ENCODE data around the gene MYH3.
A peak's percentile ranks its signal among the peaks of the same experiment; 100 is the strongest.
"Not testable (repeated sequence)": the region's sequence is repeated elsewhere in the genome, so short reads cannot be mapped to it uniquely, and the experiment has no call there.

MYH3 gene
- total RNA-seq, result 7.9 to 24.5 (median 14.1) reads per million in 9 experiments

DNA sequence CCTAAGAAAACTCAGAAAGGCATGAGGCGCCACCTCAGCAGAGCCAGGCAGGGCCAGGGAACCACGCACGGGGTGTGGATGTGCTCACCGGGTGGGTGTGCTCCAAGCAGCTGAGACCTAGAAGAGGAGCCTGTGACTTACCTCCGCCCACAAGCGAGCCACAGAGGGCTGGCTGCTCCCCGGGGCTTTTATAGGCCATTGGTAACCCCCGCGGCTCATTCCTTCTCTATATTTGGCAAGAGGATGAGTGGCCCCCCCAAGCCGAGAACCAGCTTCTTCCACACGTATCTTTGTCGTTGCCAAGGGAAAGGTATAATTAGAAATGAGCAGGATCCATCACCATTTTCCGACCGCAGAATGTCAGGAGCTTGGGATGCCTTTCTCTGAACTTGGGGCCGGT lies at the start of gene MYH3:
Gene MYH3, minus strand, starts transcription at position 162 of the 400 bp plus-strand sequence. CDS start 2,245 bp downstream, outside the sequence.
- Mint-ChIP-seq H3K36me3 (ENCODE audit: insufficient read depth) (no peaks in the 10 kb centered on the region), H3K9me3 (no peaks in the 10 kb centered on the region), H3K4me1 (ENCODE audit: low read depth in 2 of 2) (no peaks in the 10 kb centered on the region), H3K4me3 (no peak within 1 kb of the TSS), H3K27me3 (peaks cover 8 to 18% of the 10 kb centered on the region in 2 donors), H3K27ac (no peak within 1 kb of the TSS)
- ATAC-seq (replicated peaks) (no peak), DNase-seq (no peak)

DNA sequence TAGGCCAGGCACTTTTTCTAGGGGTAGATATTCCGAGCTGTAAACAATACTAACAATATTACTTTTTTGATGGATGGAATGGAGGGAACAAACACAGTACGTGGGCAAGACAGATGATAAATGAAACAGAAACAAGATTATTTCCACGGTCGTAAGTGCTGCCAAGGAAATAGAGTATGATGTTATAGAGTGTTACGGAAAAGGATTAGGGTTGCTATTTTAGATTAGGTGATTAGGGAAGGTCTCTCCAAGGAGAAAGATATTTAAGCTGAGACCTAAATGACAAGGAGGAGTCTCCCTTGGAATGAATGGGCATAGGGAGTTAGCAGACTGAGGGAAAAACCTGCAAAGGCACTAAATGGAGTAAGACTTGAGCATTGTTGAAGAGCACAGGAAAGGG lies 48.6 kb upstream of the MYH3 start:
- Mint-ChIP-seq H3K4me1 (ENCODE audit: low read depth in 2 of 2) (peaks cover 13 to 33% of the 10 kb centered on the region in 2 donors), H3K4me3 (no peak overlapping the region), H3K9me3 (no peaks in the 10 kb centered on the region), H3K27me3 (no peaks in the 10 kb centered on the region), H3K27ac (peak overlapping the region in 1 of 2 donors; percentile 3), H3K36me3 (ENCODE audit: insufficient read depth) (peaks cover 44% of the 10 kb centered on the region)
- no peak for DNase-seq
- no peak for ATAC-seq (replicated peaks)

DNA sequence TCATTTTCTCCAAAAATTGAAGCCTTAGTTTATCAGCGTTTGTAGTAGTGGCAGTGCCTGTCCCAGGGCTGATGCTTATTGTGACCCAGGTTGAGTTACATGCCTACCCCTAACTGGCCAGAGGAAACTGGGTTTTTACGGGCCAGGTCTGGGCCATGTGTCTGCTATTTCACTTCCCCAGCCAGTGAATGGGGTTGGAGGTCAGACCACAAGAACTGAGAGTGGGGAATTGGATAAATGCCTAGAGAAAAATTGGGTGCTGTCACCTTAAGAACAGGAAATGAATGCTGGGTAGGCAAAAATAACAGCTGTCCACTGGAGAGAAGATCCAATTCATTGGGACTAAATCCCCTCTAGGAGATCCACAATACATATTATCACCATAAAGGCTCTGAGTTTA lies 45.5 kb upstream of the MYH3 start:
- Mint-ChIP-seq H3K27ac (peak overlapping the region in 1 of 2 donors; percentile 52), H3K36me3 (ENCODE audit: insufficient read depth) (peaks cover 23% of the 10 kb centered on the region), H3K4me1 (ENCODE audit: low read depth in 2 of 2) (peaks cover 19 to 55% of the 10 kb centered on the region in 2 donors), H3K27me3 (no peaks in the 10 kb centered on the region), H3K9me3 (no peaks in the 10 kb centered on the region), H3K4me3 (no peak overlapping the region)
- ATAC-seq (replicated peaks) (no peak), DNase-seq (no peak)

DNA sequence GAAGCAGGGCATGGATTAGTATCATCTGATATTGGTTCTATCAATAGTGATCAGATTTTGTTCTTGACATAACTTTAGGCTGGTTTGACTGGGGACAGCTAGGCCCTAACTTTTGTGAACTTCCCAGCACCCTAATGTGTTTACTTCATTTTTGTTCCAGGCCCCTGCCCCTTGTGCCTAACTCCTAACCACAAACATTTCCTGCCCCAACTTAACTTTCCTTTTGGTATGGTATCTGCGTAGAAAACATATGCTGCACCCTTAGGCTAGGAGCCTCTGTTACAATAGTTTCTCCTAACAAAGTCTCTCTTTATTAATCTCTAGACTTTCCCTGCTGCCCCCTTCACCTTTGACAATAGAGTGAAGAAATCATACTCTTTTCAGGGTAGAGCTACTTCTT lies 42.7 kb upstream of the MYH3 start:
- H3K4me1 Mint-ChIP-seq (ENCODE audit: low read depth in 2 of 2), result peaks cover 19 to 59% of the 10 kb centered on the region in 2 donors
- H3K36me3 Mint-ChIP-seq (ENCODE audit: insufficient read depth), result peaks cover 3% of the 10 kb centered on the region
- no peak for DNase-seq
- no peaks in the 10 kb centered on the region for H3K9me3 Mint-ChIP-seq
- no peak for ATAC-seq (replicated peaks)
- no peaks in the 10 kb centered on the region for H3K27me3 Mint-ChIP-seq
- peak overlapping the region; percentile 38 to 66 for H3K4me3 Mint-ChIP-seq
- H3K27ac Mint-ChIP-seq, result peak overlapping the region in 1 of 2 donors; percentile 70

DNA sequence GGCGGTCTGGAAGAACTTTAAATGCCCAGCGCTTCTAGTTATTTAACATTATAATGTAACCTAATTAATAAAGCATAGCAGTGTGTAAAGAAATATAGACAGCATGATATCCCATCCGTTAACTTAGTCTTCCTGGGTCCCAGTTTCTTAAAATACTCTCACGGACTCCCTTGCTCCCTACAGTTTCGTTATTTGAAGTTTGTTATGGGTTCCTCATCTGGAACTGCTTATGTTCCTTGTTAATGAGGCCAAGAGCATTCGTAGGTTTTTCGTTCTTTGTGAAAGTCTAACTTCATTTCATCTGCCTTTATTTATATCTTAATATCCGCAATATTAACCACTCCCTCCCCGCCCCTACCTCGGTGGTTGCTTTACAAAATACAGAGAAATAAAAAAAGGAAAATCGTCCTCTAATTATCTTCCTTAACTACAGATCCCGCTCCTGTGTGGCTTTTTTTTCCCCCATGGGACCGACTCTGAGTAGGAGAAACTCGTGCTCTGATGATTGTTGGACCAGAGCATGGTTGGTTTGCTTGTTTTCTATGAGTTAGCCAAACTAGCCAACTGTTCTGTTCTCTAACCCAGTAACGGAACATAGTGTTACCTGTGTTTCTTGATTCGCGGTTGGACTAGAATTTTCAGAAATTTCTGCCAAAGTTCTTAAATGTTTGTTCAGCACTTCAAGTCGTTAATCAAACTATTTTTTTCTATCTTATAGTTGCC lies 41.1 kb upstream of the MYH3 start:
- no peak for DNase-seq
- H3K4me1 Mint-ChIP-seq (ENCODE audit: low read depth in 2 of 2), result peaks cover 21 to 54% of the 10 kb centered on the region in 2 donors

DNA sequence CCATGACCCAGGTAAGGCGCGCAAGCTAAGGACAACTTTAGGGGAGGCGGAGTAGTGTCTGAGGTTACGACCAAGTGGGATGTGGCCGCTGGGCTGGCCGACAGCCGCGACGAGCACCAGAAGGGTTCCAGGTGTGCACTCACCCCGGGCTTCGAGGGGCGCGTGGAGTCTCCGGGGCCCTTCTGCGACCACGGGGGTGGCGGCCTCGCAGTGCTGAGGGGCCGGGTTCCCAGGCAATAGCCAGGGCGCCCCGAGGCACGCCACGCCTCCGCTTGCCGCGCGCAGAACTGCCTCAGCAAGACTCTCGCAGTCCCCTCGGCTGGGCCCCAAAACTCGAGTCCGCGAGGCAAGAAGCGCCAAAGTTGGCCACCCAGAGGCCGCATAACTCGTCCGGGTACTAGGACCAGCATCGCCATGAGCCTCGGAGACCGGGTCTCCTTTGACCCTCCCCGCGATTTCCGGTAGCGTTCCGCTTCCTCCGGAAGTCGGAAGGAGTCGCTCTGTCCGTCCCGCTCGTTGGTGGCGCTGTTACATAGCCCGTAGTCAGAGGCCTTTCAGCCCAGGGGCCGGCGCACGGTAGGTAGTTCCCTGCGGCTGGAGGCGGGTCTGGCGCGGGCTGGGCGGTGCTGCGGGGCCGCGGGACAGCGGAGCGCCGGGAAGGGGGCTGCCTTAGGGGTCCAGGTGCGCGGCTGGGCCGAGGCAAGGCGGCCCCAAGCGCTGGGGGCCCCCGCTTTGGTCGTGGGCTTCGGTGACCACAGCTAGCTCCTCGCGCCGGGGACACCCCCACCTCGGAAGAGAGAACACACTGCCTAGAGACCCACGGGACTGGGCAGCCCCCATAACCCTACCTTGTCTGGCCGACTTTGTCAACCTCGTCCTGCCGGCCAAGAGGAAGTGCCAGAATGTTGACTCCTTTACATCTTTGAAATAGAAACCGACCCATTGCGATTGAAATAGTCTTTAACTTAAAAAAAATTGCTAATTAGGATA lies 40.3 kb upstream of the MYH3 start, which contains the start of the genes ADPRM and SCO1:
Gene ADPRM, plus strand, starts transcription at position 503 of the 990 bp plus-strand sequence. CDS start 7,333 bp downstream, outside the sequence.
Gene SCO1, minus strand, starts transcription at position 442 of the 990 bp plus-strand sequence. Its CDS starts 26 bp downstream, at position 416.
- H3K4me1 Mint-ChIP-seq (ENCODE audit: low read depth in 2 of 2), result peaks cover 19 to 58% of the 10 kb centered on the region in 2 donors
- DNase-seq (peak; percentile 83 to 87 (median 85)), ATAC-seq (replicated peaks) (peak; percentile 95)
- peaks cover 13% of the 10 kb centered on the region for H3K36me3 Mint-ChIP-seq (ENCODE audit: insufficient read depth)
- peak within 1 kb of the TSS; percentile 91 to 98 for H3K4me3 Mint-ChIP-seq
- no peaks in the 10 kb centered on the region for H3K9me3 Mint-ChIP-seq
- H3K27me3 Mint-ChIP-seq, result no peaks in the 10 kb centered on the region
- peak within 1 kb of the TSS; percentile 93 to 98 for H3K27ac Mint-ChIP-seq

More for the DNA sequence above, 41.1 kb upstream of the MYH3 start:
- peaks cover 7% of the 10 kb centered on the region for H3K36me3 Mint-ChIP-seq (ENCODE audit: insufficient read depth)
- no peaks in the 10 kb centered on the region for H3K9me3 Mint-ChIP-seq
- H3K27me3 Mint-ChIP-seq, result no peaks in the 10 kb centered on the region
- peak overlapping the region; percentile 93 to 98 for H3K27ac Mint-ChIP-seq
- ATAC-seq (replicated peaks), result no peak
- H3K4me3 Mint-ChIP-seq, result peak overlapping the region; percentile 91 to 98

DNA sequence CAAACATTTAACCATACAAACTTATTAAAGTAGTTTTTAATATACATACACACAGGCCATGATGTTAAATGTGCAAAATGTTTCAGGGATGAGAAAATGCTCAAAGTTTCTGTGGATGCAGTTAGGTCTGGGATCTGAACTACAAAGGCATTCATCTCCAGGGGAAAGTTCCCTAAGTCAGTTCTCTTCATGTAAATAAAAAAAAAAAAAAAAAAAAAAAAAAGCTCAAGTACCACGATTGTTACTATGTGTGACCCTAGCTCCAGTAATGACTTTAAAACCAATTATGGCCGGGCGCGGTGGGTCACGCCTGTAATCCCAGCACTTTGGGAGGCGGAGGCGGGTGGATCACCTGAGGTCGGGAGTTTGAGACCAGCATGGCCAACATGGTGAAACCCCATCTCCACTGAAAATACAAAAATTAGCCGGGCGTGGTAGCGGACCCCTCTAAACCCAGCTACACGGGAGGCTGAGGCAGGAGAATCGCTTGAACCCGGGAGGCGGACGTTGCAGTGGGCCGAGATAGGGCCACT lies 38.8 kb upstream of the MYH3 start:
- peak overlapping the region in 1 of 2 donors; percentile 98 for H3K27ac Mint-ChIP-seq
- peaks cover 17 to 50% of the 10 kb centered on the region in 2 donors for H3K4me1 Mint-ChIP-seq (ENCODE audit: low read depth in 2 of 2)
- not testable (repeated sequence) for DNase-seq; H3K27me3 Mint-ChIP-seq; H3K9me3 Mint-ChIP-seq; ATAC-seq (replicated peaks)
- peak overlapping the region; percentile 91 to 98 for H3K4me3 Mint-ChIP-seq
- H3K36me3 Mint-ChIP-seq (ENCODE audit: insufficient read depth), result peaks cover 23% of the 10 kb centered on the region

DNA sequence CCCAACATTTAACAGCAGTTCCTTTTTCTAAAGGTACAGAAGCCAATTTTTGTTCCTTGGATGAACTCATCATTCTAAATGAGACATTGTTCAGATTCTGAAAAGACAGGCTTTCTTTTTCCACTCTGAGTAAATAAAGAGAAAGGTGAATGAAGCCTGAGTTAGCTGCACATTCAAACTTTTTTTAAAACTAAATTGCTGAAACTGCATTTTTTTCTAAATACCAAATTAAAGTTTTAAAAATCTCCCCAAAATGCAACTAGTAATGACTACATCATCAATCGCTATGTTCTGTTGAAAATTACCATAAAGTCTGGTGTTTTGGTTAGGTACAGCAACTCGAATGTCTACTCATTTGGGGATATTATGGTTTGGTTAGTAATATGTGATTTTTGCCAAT lies 30.4 kb upstream of the MYH3 start:
- Mint-ChIP-seq H3K4me1 (ENCODE audit: low read depth in 2 of 2) (peaks cover 10 to 26% of the 10 kb centered on the region in 2 donors), H3K9me3 (no peaks in the 10 kb centered on the region), H3K4me3 (no peak overlapping the region), H3K36me3 (ENCODE audit: insufficient read depth) (peaks cover 73% of the 10 kb centered on the region), H3K27me3 (no peaks in the 10 kb centered on the region), H3K27ac (no peak overlapping the region)
- no peak for ATAC-seq (replicated peaks)
- DNase-seq, result no peak

DNA sequence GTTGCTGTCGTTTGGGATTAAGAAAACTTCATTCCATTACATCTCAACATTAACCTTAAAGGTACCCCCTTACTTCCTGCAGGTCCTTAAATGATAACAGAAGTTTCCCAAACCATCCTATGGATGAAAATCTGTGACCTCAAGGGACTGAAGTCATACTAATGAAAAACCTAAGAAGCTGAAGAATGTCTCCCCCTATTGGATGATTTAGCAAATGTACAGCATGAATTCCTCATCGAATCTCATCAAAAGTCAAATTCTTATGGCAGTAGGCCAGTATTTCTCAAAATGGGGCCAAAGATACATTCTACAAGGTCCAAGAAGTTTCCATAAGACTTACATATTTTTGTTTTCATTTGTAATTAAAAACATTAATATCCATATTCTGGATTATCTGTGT lies 26.7 kb upstream of the MYH3 start:
- ATAC-seq (replicated peaks), result no peak
- Mint-ChIP-seq H3K27me3 (no peaks in the 10 kb centered on the region), H3K9me3 (no peaks in the 10 kb centered on the region), H3K4me3 (no peak overlapping the region), H3K4me1 (ENCODE audit: low read depth in 2 of 2) (peaks cover 2 to 9% of the 10 kb centered on the region in 2 donors), H3K27ac (peak overlapping the region in 1 of 2 donors; percentile 4), H3K36me3 (ENCODE audit: insufficient read depth) (peaks cover 61% of the 10 kb centered on the region)
- no peak for DNase-seq

DNA sequence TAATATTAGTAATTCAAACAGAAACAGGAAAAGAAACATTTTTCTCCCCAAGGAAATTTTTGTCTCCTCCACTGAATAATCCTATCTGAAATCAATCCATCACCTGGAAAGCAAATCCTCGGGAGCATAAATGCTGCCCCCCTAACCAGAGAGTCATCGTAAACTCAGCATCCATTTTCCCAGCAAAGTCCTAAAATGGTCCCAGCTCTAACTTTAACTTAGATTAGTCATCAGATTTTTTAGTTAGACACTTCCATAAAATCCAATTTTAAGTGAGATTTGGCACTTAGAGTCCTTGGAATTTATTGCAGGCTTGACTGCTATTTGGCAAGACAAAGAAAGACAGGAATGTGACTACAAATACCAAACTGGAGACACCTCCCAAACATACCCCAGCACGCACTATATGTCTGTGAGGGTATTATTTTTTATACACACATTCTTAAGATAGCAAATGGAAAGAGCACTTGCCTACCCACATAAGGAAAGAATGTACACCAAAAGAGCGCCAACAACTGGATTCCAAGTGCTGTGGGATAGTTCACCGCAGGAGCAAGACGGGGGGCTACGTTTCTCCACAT lies 24.8 kb upstream of the MYH3 start:
- Mint-ChIP-seq H3K9me3 (no peaks in the 10 kb centered on the region), H3K27ac (peak overlapping the region in 1 of 2 donors; percentile 14), H3K4me3 (no peak overlapping the region), H3K4me1 (ENCODE audit: low read depth in 2 of 2) (peaks cover 2 to 4% of the 10 kb centered on the region in 2 donors), H3K36me3 (ENCODE audit: insufficient read depth) (peaks cover 59% of the 10 kb centered on the region), H3K27me3 (no peaks in the 10 kb centered on the region)
- DNase-seq (no peak), ATAC-seq (replicated peaks) (no peak)

DNA sequence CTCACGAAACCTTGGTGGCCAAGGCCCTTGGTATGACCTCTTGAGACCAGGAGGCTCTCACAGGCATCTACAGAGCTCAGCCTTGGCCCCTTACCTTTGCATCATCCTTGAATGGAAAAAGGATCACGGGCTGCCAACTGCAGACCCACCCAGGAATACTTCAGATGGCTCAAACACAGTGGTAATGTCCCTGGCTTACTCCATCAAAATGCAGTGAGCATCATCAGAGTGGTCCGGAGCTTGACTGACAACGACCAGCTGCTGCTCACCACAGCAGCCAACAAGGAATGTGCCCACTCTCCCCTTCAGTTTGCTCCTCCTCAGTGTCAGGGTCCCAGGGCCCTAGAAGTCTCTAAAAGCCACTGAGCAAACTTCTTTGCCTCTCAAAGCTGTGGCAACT lies 17.6 kb upstream of the MYH3 start:
- Mint-ChIP-seq H3K9me3 (no peaks in the 10 kb centered on the region), H3K4me3 (no peak overlapping the region), H3K4me1 (ENCODE audit: low read depth in 2 of 2) (no peaks in the 10 kb centered on the region), H3K27me3 (no peaks in the 10 kb centered on the region), H3K36me3 (ENCODE audit: insufficient read depth) (peaks cover 26% of the 10 kb centered on the region), H3K27ac (no peak overlapping the region)
- DNase-seq, result no peak
- no peak for ATAC-seq (replicated peaks)

DNA sequence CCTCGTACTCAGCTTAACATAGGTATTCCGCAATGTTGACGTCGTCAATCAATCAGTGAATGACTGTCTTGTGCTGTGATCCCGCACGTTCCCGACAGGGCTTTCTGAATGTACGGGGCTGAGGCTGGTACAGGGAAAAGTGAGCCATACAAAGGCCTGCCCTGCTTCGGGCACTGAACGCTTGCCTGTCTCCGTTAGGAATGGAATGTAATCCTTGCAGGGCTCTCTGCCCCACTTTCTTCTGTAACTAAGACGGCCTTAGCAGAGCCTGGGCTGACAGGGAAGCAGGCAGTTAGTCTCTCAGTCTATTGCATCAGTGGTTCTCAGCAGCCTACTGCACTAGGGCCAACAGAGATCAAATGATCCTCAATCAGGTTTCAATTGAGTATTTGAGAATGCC lies 16.2 kb upstream of the MYH3 start:
- Mint-ChIP-seq H3K27ac (no peak overlapping the region), H3K27me3 (no peaks in the 10 kb centered on the region), H3K9me3 (no peaks in the 10 kb centered on the region), H3K4me3 (no peak overlapping the region), H3K36me3 (ENCODE audit: insufficient read depth) (peaks cover 18% of the 10 kb centered on the region), H3K4me1 (ENCODE audit: low read depth in 2 of 2) (no peaks in the 10 kb centered on the region)
- no peak for ATAC-seq (replicated peaks)
- DNase-seq, result no peak

DNA sequence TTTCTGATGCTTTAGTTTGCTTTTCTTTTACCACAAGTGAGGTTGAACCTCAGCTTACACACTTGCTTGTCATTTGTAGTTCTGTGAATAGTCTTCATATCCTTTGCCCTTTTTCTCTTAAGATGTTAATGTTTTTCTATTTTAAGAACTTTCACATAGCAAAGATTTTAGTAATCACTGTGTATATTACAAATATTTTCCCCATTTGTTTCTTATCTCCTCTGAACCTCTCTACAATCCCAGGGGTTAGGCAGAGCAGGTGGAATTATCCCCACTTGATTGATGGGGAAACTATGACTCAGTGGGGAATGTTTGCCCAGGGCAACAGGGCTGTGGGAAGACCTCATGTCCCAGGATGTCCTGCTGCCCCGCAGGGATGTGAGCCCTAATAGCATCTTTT lies 11.7 kb upstream of the MYH3 start:
- ATAC-seq (replicated peaks) (no peak), DNase-seq (no peak)
- H3K27me3 Mint-ChIP-seq, result no peaks in the 10 kb centered on the region
- peaks cover 6% of the 10 kb centered on the region for H3K36me3 Mint-ChIP-seq (ENCODE audit: insufficient read depth)
- H3K4me3 Mint-ChIP-seq, result no peak overlapping the region
- H3K4me1 Mint-ChIP-seq (ENCODE audit: low read depth in 2 of 2), result no peaks in the 10 kb centered on the region
- no peak overlapping the region for H3K27ac Mint-ChIP-seq
- no peaks in the 10 kb centered on the region for H3K9me3 Mint-ChIP-seq

Measured in effector memory CD8-positive, alpha-beta T cell (primary cell).